HUES48 (cell line): ENCODE results near the gene RDH13.
"Not testable (repeated sequence)": the region's sequence is repeated elsewhere in the genome, so short reads cannot be mapped to it uniquely, and the experiment has no call there.

Experiments used
- H3K27ac ChIP-seq: one replicate; pipeline ENCODE4 v1.7.0; 2013; ENCODE audit warnings: low read depth, low read length, inconsistent platforms
- H3K27me3 ChIP-seq: 2 replicates; pipeline ENCODE4 v1.6.1; 2013; ENCODE audit warnings: mild to moderate bottlenecking, low read length; ENCODE audit not compliant: control insufficient read depth, insufficient read depth
- H3K36me3 ChIP-seq: 2 replicates; pipeline ENCODE4 v1.6.1; 2013; ENCODE audit warnings: low read length; ENCODE audit not compliant: control insufficient read depth, insufficient read depth
- H3K4me1 ChIP-seq: 2 replicates; pipeline ENCODE4 v1.6.1; 2013; ENCODE audit warnings: mild to moderate bottlenecking, low read length; ENCODE audit not compliant: control insufficient read depth, insufficient read depth
- H3K4me3 ChIP-seq: 2 replicates; pipeline ENCODE4 v1.5.1; 2013; ENCODE audit warnings: mild to moderate bottlenecking, low read depth, low read length
- H3K9ac ChIP-seq: 2 replicates; pipeline ENCODE4 v1.6.1; 2013; ENCODE audit warnings: mild to moderate bottlenecking, low read depth, low read length, moderate library complexity
- H3K9me3 ChIP-seq: 2 replicates; pipeline ENCODE4 v1.6.1; 2013; ENCODE audit warnings: low read length; ENCODE audit not compliant: control insufficient read depth, insufficient read depth

Gene RDH13

GRCh38 chr19:55041244-55041626 lies 21.7 kb downstream of the RDH13 start:
- Histone ChIP-seq H3K9ac (no peak overlapping the region), H3K9me3 (no peaks in the 10 kb centered on the region), H3K27ac (no peak overlapping the region), H3K4me1 (no peaks in the 10 kb centered on the region), H3K27me3 (no peaks in the 10 kb centered on the region), H3K4me3 (no peak overlapping the region), H3K36me3 (peaks cover 34% of the 10 kb centered on the region)

- H3K27me3 ChIP-seq, H3K9ac ChIP-seq, H3K4me1 ChIP-seq, H3K9me3 ChIP-seq, H3K27ac ChIP-seq, H3K4me3 ChIP-seq: not testable (repeated sequence)
- peaks cover 34% of the 10 kb centered on the region for H3K36me3 ChIP-seq
Measured at GRCh38 chr19:55040654-55041053, 22.3 kb downstream of the RDH13 start.

- not testable (repeated sequence) for H3K9ac ChIP-seq, H3K27me3 ChIP-seq, H3K4me1 ChIP-seq, H3K27ac ChIP-seq, H3K9me3 ChIP-seq, H3K4me3 ChIP-seq
- peaks cover 12% of the 10 kb centered on the region for H3K36me3 ChIP-seq
Measured at GRCh38 chr19:55037603-55038002, 25.3 kb downstream of the RDH13 start.

GRCh38 chr19:55036058-55036457 lies 26.9 kb downstream of the RDH13 start:
- Histone ChIP-seq H3K36me3 (no peaks in the 10 kb centered on the region; the same call in 1 of the 2 replicates), H3K9ac (no peak overlapping the region), H3K9me3 (no peaks in the 10 kb centered on the region), H3K27ac (no peak overlapping the region), H3K27me3 (no peaks in the 10 kb centered on the region), H3K4me1 (no peaks in the 10 kb centered on the region), H3K4me3 (no peak overlapping the region)

GRCh38 chr19:55034751-55035150 lies 28.2 kb downstream of the RDH13 start:
- no peaks in the 10 kb centered on the region for H3K27me3 ChIP-seq
- H3K27ac ChIP-seq: no peak overlapping the region
- H3K9me3 ChIP-seq: no peaks in the 10 kb centered on the region
- H3K9ac ChIP-seq: no peak overlapping the region
- no peaks in the 10 kb centered on the region; the same call in 1 of the 2 replicates for H3K36me3 ChIP-seq
- H3K4me3 ChIP-seq: no peak overlapping the region
- H3K4me1 ChIP-seq: no peaks in the 10 kb centered on the region

GRCh38 chr19:55032976-55033643 lies 29.8 kb downstream of the RDH13 start:
- not testable (repeated sequence) for H3K9ac ChIP-seq, H3K4me1 ChIP-seq, H3K27me3 ChIP-seq, H3K9me3 ChIP-seq, H3K27ac ChIP-seq, H3K4me3 ChIP-seq, H3K36me3 ChIP-seq

- no peaks in the 10 kb centered on the region for H3K4me1 ChIP-seq
- H3K27ac ChIP-seq: no peak overlapping the region
- H3K36me3 ChIP-seq: no peaks in the 10 kb centered on the region
- H3K9ac ChIP-seq: no peak overlapping the region
- no peaks in the 10 kb centered on the region for H3K27me3 ChIP-seq
- H3K9me3 ChIP-seq: no peaks in the 10 kb centered on the region
- H3K4me3 ChIP-seq: no peak overlapping the region
Measured at GRCh38 chr19:55032170-55032800, 30.7 kb downstream of the RDH13 start.

GRCh38 chr19:55031178-55031577 lies 31.8 kb downstream of the RDH13 start:
- Histone ChIP-seq H3K4me3 (no peak overlapping the region), H3K9me3 (no peaks in the 10 kb centered on the region), H3K27ac (no peak overlapping the region)

GRCh38 chr19:55028757-55029156 lies 34.2 kb downstream of the RDH13 start:
- Histone ChIP-seq H3K9ac (no peak overlapping the region), H3K9me3 (no peaks in the 10 kb centered on the region), H3K4me3 (no peak overlapping the region), H3K36me3 (no peaks in the 10 kb centered on the region), H3K4me1 (no peaks in the 10 kb centered on the region), H3K27ac (no peak overlapping the region), H3K27me3 (no peaks in the 10 kb centered on the region)

More at GRCh38 chr19:55031178-55031577, 31.8 kb downstream of the RDH13 start:
- Histone ChIP-seq H3K27me3 (no peaks in the 10 kb centered on the region), H3K9ac (no peak overlapping the region), H3K4me1 (no peaks in the 10 kb centered on the region), H3K36me3 (no peaks in the 10 kb centered on the region)

- H3K9ac ChIP-seq: no peak overlapping the region
- H3K4me3 ChIP-seq: no peak overlapping the region
- no peak overlapping the region for H3K27ac ChIP-seq
- H3K4me1 ChIP-seq: no peaks in the 10 kb centered on the region
- no peaks in the 10 kb centered on the region for H3K36me3 ChIP-seq
- H3K9me3 ChIP-seq: no peaks in the 10 kb centered on the region
- no peaks in the 10 kb centered on the region for H3K27me3 ChIP-seq
Measured at GRCh38 chr19:55027472-55028337, 35.2 kb downstream of the RDH13 start.

GRCh38 chr19:55027140-55027471 lies 35.8 kb downstream of the RDH13 start:
- H3K36me3 ChIP-seq, H3K4me3 ChIP-seq, H3K4me1 ChIP-seq, H3K27me3 ChIP-seq, H3K27ac ChIP-seq, H3K9ac ChIP-seq, H3K9me3 ChIP-seq: not testable (repeated sequence)
